ENCODE data around the gene USP40.

USP40 gene

DNA sequence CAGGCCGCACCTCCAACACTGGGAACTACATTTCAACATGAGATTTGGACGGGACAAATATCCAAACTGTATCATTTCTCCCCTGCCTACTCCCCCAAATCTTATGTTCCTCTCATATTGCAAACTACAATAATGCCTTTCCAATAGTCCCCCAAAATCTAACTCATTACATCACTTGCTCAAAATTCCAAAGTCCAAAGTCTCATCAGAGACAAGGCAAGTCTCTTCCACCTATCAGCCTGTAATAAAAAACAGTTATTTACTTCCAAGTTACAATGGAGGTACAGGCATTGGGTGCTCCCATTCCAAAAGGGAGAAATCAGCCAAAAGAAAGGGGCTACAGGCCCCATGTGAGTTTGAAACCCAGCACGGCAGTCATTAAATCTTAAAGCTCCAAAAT is 38.2 kb upstream of the USP40 start:
- H2AFZ ChIP-seq (ENCODE audit: low read depth, low read length), result no peak overlapping the region
- no peak overlapping the region for H3K27ac ChIP-seq (ENCODE audit: low read length)
- no peak overlapping the region for H3K4me3 ChIP-seq (ENCODE audit: low read depth in 1 of 2, low read length in 2 of 2)
- ATAC-seq (ENCODE audit: insufficient read depth, low read depth), result no peak
- no peaks in the 10 kb centered on the region for H3K79me2 ChIP-seq (ENCODE audit: insufficient read depth, low read length)
- H3K9me3 ChIP-seq (ENCODE audit: insufficient read depth, low read length, severe bottlenecking), result no peaks in the 10 kb centered on the region
- no peak for TF ChIP-seq EZH2 (IDR thresholded peaks at IDR 0.05; ENCODE audit: borderline replicate concordance, low read depth, low read length, severe bottlenecking)
- TF ChIP-seq, protein P1, sequence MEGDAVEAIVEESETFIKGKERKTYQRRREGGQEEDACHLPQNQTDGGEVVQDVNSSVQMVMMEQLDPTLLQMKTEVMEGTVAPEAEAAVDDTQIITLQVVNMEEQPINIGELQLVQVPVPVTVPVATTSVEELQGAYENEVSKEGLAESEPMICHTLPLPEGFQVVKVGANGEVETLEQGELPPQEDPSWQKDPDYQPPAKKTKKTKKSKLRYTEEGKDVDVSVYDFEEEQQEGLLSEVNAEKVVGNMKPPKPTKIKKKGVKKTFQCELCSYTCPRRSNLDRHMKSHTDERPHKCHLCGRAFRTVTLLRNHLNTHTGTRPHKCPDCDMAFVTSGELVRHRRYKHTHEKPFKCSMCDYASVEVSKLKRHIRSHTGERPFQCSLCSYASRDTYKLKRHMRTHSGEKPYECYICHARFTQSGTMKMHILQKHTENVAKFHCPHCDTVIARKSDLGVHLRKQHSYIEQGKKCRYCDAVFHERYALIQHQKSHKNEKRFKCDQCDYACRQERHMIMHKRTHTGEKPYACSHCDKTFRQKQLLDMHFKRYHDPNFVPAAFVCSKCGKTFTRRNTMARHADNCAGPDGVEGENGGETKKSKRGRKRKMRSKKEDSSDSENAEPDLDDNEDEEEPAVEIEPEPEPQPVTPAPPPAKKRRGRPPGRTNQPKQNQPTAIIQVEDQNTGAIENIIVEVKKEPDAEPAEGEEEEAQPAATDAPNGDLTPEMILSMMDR (IDR thresholded peaks at IDR 0.05; ENCODE audit: borderline replicate concordance, extremely low read depth, low read length, poor library complexity, severe bottlenecking), result no peak
- no peaks in the 10 kb centered on the region for H3K36me3 ChIP-seq (ENCODE audit: insufficient read depth, low read length)
- H3K4me2 ChIP-seq (ENCODE audit: insufficient read depth, low read length), result no peak overlapping the region
- peaks cover 10% of the 10 kb centered on the region for H3K27me3 ChIP-seq (ENCODE audit: insufficient read depth, low read length, poor library complexity)
- no peak for DNase-seq
- H3K9ac ChIP-seq (ENCODE audit: low read depth, low read length), result no peak overlapping the region
- no peaks in the 10 kb centered on the region for H3K4me1 ChIP-seq (ENCODE audit: insufficient read depth, low read length)
- H4K20me1 ChIP-seq (ENCODE audit: insufficient read depth, low read length), result no peaks in the 10 kb centered on the region

DNA sequence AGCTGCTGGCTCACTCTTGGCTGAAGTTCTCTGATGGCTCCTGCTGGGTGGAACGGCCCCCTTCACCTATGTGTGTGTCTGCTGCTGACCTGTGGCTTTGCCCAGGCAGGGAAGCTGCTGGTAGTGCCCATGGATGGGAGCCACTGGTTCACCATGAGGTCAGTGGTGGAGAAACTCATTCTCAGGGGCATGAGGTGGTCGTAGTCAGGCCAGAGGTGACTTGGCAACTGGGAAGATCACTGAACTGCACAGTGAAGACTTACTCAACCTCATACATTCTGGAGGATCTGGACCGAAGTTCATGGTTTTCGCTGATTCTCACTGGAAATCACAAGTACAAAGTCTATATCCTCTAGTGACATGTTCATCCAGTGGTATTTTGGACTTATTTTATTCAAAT is 36.9 kb upstream of the USP40 start:
- H3K36me3 ChIP-seq (ENCODE audit: insufficient read depth, low read length), result no peaks in the 10 kb centered on the region
- peaks cover 10% of the 10 kb centered on the region for H3K27me3 ChIP-seq (ENCODE audit: insufficient read depth, low read length, poor library complexity)
- H3K79me2 ChIP-seq (ENCODE audit: insufficient read depth, low read length), result no peaks in the 10 kb centered on the region
- H3K4me1 ChIP-seq (ENCODE audit: insufficient read depth, low read length), result no peaks in the 10 kb centered on the region
- H3K9ac ChIP-seq (ENCODE audit: low read depth, low read length), result no peak overlapping the region
- ATAC-seq (ENCODE audit: insufficient read depth, low read depth) (no peak), DNase-seq (no peak)
- TF ChIP-seq, protein P1 (IDR thresholded peaks at IDR 0.05; ENCODE audit: borderline replicate concordance, extremely low read depth, low read length, poor library complexity, severe bottlenecking), result no peak
- no peak for TF ChIP-seq EZH2 (IDR thresholded peaks at IDR 0.05; ENCODE audit: borderline replicate concordance, low read depth, low read length, severe bottlenecking)
- H3K4me2 ChIP-seq (ENCODE audit: insufficient read depth, low read length), result no peak overlapping the region
- H4K20me1 ChIP-seq (ENCODE audit: insufficient read depth, low read length), result no peaks in the 10 kb centered on the region
- no peak overlapping the region for H3K27ac ChIP-seq (ENCODE audit: low read length)
- H3K4me3 ChIP-seq (ENCODE audit: low read depth in 1 of 2, low read length in 2 of 2), result no peak overlapping the region
- no peaks in the 10 kb centered on the region for H3K9me3 ChIP-seq (ENCODE audit: insufficient read depth, low read length, severe bottlenecking)
- no peak overlapping the region for H2AFZ ChIP-seq (ENCODE audit: low read depth, low read length)

DNA sequence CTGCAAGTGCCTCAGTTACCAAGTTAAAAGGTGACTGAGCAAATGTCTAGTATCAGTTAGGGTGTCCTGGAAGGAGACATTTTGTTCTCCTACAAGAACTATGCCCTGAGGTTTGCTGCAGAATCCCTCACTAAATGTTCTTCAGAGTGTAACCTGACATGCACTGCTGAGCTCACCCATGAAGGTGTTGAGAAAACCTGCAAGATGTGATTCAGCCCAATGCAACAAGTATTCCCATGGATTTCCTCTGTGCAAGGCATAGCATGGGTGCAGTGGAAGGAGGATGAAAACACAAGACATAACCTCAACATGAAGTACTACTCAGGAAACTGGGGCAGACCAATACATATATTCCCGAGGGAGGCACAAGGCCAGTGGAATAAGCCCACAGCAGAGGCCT is 35.5 kb upstream of the USP40 start:
- H3K4me3 ChIP-seq (ENCODE audit: low read depth in 1 of 2, low read length in 2 of 2), result no peak overlapping the region
- no peak for ATAC-seq (ENCODE audit: insufficient read depth, low read depth)
- H3K4me2 ChIP-seq (ENCODE audit: insufficient read depth, low read length), result no peak overlapping the region
- DNase-seq, result no peak
- no peaks in the 10 kb centered on the region for H3K79me2 ChIP-seq (ENCODE audit: insufficient read depth, low read length)
- no peaks in the 10 kb centered on the region for H3K4me1 ChIP-seq (ENCODE audit: insufficient read depth, low read length)
- TF ChIP-seq, protein P1 (IDR thresholded peaks at IDR 0.05; ENCODE audit: borderline replicate concordance, extremely low read depth, low read length, poor library complexity, severe bottlenecking), result no peak
- TF ChIP-seq EZH2 (IDR thresholded peaks at IDR 0.05; ENCODE audit: borderline replicate concordance, low read depth, low read length, severe bottlenecking), result no peak
- H3K9ac ChIP-seq (ENCODE audit: low read depth, low read length), result no peak overlapping the region
- H3K9me3 ChIP-seq (ENCODE audit: insufficient read depth, low read length, severe bottlenecking), result no peaks in the 10 kb centered on the region
- H2AFZ ChIP-seq (ENCODE audit: low read depth, low read length), result no peak overlapping the region
- H3K27ac ChIP-seq (ENCODE audit: low read length), result no peak overlapping the region
- no peaks in the 10 kb centered on the region for H4K20me1 ChIP-seq (ENCODE audit: insufficient read depth, low read length)
- no peaks in the 10 kb centered on the region for H3K36me3 ChIP-seq (ENCODE audit: insufficient read depth, low read length)
- H3K27me3 ChIP-seq (ENCODE audit: insufficient read depth, low read length, poor library complexity), result peaks cover 10% of the 10 kb centered on the region

DNA sequence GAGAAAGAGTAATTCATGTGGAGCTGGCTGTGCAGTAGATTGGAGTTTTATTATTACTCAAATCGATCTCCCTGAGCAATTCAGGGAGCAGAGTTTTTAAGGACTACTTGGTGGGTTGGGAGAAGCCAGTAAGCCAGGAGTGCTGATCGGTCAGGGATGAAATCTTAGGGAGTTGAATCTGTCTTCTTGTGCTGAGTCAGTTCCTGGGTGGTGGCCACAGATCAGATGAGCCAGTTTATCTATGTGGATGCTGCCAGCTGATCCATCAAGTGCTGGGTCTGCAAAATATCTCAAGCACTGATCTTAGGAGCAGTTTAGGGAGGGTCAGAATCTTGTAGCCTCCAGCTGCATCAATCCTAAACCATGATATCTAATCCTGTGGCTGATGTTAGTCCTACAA is 33.8 kb upstream of the USP40 start:
- no peaks in the 10 kb centered on the region for H3K36me3 ChIP-seq (ENCODE audit: insufficient read depth, low read length)
- no peak overlapping the region for H3K27ac ChIP-seq (ENCODE audit: low read length)
- ATAC-seq (ENCODE audit: insufficient read depth, low read depth) (no peak), DNase-seq (no peak)
- TF ChIP-seq EZH2 (IDR thresholded peaks at IDR 0.05; ENCODE audit: borderline replicate concordance, low read depth, low read length, severe bottlenecking), result no peak
- TF ChIP-seq, protein P1 (IDR thresholded peaks at IDR 0.05; ENCODE audit: borderline replicate concordance, extremely low read depth, low read length, poor library complexity, severe bottlenecking), result no peak
- H3K9ac ChIP-seq (ENCODE audit: low read depth, low read length), result no peak overlapping the region
- H3K4me1 ChIP-seq (ENCODE audit: insufficient read depth, low read length), result no peaks in the 10 kb centered on the region
- no peaks in the 10 kb centered on the region for H3K79me2 ChIP-seq (ENCODE audit: insufficient read depth, low read length)
- no peak overlapping the region for H2AFZ ChIP-seq (ENCODE audit: low read depth, low read length)
- H3K4me2 ChIP-seq (ENCODE audit: insufficient read depth, low read length), result no peak overlapping the region
- H3K9me3 ChIP-seq (ENCODE audit: insufficient read depth, low read length, severe bottlenecking), result no peaks in the 10 kb centered on the region
- no peaks in the 10 kb centered on the region for H4K20me1 ChIP-seq (ENCODE audit: insufficient read depth, low read length)
- no peak overlapping the region for H3K4me3 ChIP-seq (ENCODE audit: low read depth in 1 of 2, low read length in 2 of 2)
- H3K27me3 ChIP-seq (ENCODE audit: insufficient read depth, low read length, poor library complexity), result peaks cover 10% of the 10 kb centered on the region
